HG03045 (cell line): ENCODE data around the gene ANKMY2.
"Not testable (repeated sequence)": the region's sequence is repeated elsewhere in the genome, so short reads cannot be mapped to it uniquely, and the experiment has no call there.

ENCODE experiments used
- ATAC-seq: cut with Tn5 transposase; IDR thresholded peaks from one replicate; pipeline ENCODE4 v1.9.1; 2021; ENCODE audit warnings: mild to moderate bottlenecking, moderate library complexity; ENCODE audit not compliant: unreplicated experiment

The ANKMY2 gene

GRCh38 chr7:16627236-16627635 lies 18.3 kb downstream of the ANKMY2 start:
- no peak for ATAC-seq

GRCh38 chr7:16626388-16626787 lies 19.2 kb downstream of the ANKMY2 start:
- ATAC-seq: no peak

- peak; percentile 83 for ATAC-seq
Measured at GRCh38 chr7:16619979-16620408, 25.6 kb downstream of the ANKMY2 start.

- no peak for ATAC-seq
Measured at GRCh38 chr7:16616542-16616941, 29.0 kb downstream of the ANKMY2 start.

- no peak for ATAC-seq
Measured at GRCh38 chr7:16616122-16616521, 29.4 kb downstream of the ANKMY2 start.

- ATAC-seq: no peak
Measured at GRCh38 chr7:16615228-16615627, 30.3 kb downstream of the ANKMY2 start.

GRCh38 chr7:16611711-16612110 lies 33.8 kb downstream of the ANKMY2 start:
- ATAC-seq: no peak

GRCh38 chr7:16609842-16610450 lies 35.6 kb downstream of the ANKMY2 start:
- ATAC-seq: peak; percentile 55

- ATAC-seq: no peak
Measured at GRCh38 chr7:16606704-16607103, 38.9 kb downstream of the ANKMY2 start.

- no peak for ATAC-seq
Measured at GRCh38 chr7:16604054-16604453, 41.5 kb downstream of the ANKMY2 start.

GRCh38 chr7:16603633-16604032 lies 41.9 kb downstream of the ANKMY2 start:
- no peak for ATAC-seq

GRCh38 chr7:16599860-16600259 lies 45.7 kb downstream of the ANKMY2 start:
- ATAC-seq: no peak

- no peak for ATAC-seq
Measured at GRCh38 chr7:16598015-16598414, 47.5 kb downstream of the ANKMY2 start.

GRCh38 chr7:16595596-16595995 lies 50.0 kb downstream of the ANKMY2 start:
- not testable (repeated sequence) for ATAC-seq

- no peak for ATAC-seq
Measured at GRCh38 chr7:16594676-16595075, 50.9 kb downstream of the ANKMY2 start.

- no peak for ATAC-seq
Measured at GRCh38 chr7:16594061-16594460, 51.5 kb downstream of the ANKMY2 start.

GRCh38 chr7:16592395-16592794 lies 53.2 kb downstream of the ANKMY2 start:
- no peak for ATAC-seq

- no peak for ATAC-seq
Measured at GRCh38 chr7:16590424-16590823, 55.1 kb downstream of the ANKMY2 start.

GRCh38 chr7:16589881-16590280 lies 55.7 kb downstream of the ANKMY2 start:
- no peak for ATAC-seq

GRCh38 chr7:16587790-16588189 lies 57.8 kb downstream of the ANKMY2 start:
- ATAC-seq: no peak

GRCh38 chr7:16587129-16587528 lies 58.4 kb downstream of the ANKMY2 start:
- no peak for ATAC-seq

- no peak for ATAC-seq
Measured at GRCh38 chr7:16586081-16586874, 59.3 kb downstream of the ANKMY2 start.
